Measurements from ENCODE around the gene C19orf47. TPM values are rescaled to one million over a fixed set of nuclear protein-coding genes. Genes with fewer than 3 reads are reported as not detected.

The C19orf47 gene
- total RNA-seq (ENCODE audit: low replicate concordance) = 10.6 and 13.1 TPM in 2 replicates

DNA sequence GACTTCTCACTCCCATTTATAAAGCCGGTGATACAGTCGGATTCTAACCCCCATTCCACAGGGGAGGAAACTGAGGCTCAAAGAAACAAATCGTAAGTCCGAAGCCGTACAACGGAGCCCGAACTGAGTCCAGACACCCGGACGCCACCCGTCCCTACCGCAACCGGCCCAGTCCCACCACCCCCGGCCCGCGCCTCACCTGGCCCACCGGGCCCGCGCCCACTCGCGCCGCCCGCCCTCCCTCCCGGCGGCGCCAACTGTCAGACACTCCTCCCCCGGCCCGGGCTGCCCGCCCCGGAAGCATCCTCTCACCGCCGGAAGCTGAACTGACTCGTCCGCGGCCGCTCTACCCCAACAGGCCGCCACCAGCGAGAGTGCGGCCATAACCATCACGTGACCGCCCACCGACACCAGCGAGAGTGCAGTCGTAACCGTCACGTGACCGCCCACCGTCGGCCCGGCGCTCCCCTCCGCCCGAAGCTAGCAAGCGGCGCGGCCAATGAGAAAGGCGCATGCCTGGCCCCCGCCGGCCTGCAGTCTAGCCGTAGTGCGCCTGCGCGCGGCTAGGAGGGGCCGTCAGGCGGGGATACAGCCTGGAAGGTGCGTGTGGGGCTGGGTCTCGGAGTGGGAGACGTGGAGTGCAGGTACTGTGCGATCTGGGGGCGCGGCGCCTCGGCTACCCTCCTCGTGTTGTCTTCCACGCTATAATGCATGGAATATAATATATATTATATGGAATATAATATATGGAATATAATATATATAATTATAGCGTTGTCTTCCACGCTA is at the start of gene C19orf47, which contains the start of gene PLD3:
Gene C19orf47 (minus strand): TSS at position 273 of the 789 bp plus-strand sequence. CDS start 6,540 bp downstream, outside the sequence.
Gene PLD3 (plus strand): TSS at position 571 of the 789 bp plus-strand sequence. CDS start 17,789 bp downstream, outside the sequence.
- peak; percentile 100 for DNase-seq (ENCODE audit: low spot score)
- Histone ChIP-seq H3K4me1 (peaks cover 4% of the 10 kb centered on the region), H4K20me1 (ENCODE audit: low read depth) (no peaks in the 10 kb centered on the region), H3K4me3 (peak within 1 kb of the TSS; percentile 89), H3K4me2 (peak within 1 kb of the TSS; percentile 96), H2AFZ (replicated peaks) (peak within 1 kb of the TSS; percentile 90), H3K27me3 (no peaks in the 10 kb centered on the region), H3K27ac (no peak within 1 kb of the TSS), H3K9ac (peak within 1 kb of the TSS; percentile 67), H3F3A (ENCODE audit: low read depth) (no peaks in the 10 kb centered on the region), H3K9me3 (ENCODE audit: low read depth) (no peaks in the 10 kb centered on the region), H3K79me2 (ENCODE audit: low read depth) (peaks cover 45% of the 10 kb centered on the region), H3K36me3 (no peaks in the 10 kb centered on the region)
- Mint-ChIP-seq H3K27ac (peak within 1 kb of the TSS; percentile 15), H3K27me3 (ENCODE audit: insufficient read depth, low read depth) (peaks cover 5% of the 10 kb centered on the region), H3K9me3 (no peaks in the 10 kb centered on the region), H3K36me3 (no peaks in the 10 kb centered on the region), H3K4me3 (peak within 1 kb of the TSS; percentile 93), H3K4me1 (peaks cover 17% of the 10 kb centered on the region)
- TF ChIP-seq EZH2phosphoT487 (IDR thresholded peaks at IDR 0.05) (no peak), CTCF (IDR thresholded peaks at IDR 0.05) (no peak), EZH2 (IDR thresholded peaks at IDR 0.05) (no peak)

DNA sequence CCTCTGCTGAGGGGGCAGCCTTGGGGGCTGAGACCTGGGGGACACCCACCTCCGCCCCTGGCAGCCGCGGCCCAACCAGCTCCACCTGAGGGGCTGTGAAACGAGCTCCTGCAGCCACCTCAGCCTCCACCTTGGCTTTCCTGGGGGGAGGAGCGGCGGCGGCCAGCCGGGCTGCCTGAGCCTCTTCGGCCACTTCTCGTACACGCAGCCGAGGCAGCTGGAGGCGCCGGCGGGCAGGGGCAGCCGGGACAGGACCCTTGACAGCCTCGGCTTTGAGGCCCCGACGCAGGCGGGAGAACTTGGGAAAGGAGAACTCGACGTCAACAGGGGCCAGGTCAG is 49.3 kb upstream of the C19orf47 start:
- Histone ChIP-seq H2AFZ (replicated peaks) (no peak overlapping the region), H3K4me1 (no peaks in the 10 kb centered on the region), H3F3A (ENCODE audit: low read depth) (peaks cover 8% of the 10 kb centered on the region), H3K27me3 (peaks cover 21% of the 10 kb centered on the region), H3K9me3 (ENCODE audit: low read depth) (no peaks in the 10 kb centered on the region), H3K9ac (no peak overlapping the region), H3K79me2 (ENCODE audit: low read depth) (no peaks in the 10 kb centered on the region), H3K4me2 (no peak overlapping the region), H3K36me3 (no peaks in the 10 kb centered on the region), H4K20me1 (ENCODE audit: low read depth) (no peaks in the 10 kb centered on the region), H3K4me3 (no peak overlapping the region), H3K27ac (no peak overlapping the region)
- H3K36me3 Mint-ChIP-seq = no peaks in the 10 kb centered on the region
- H3K9me3 Mint-ChIP-seq = no peaks in the 10 kb centered on the region
- TF ChIP-seq EZH2 (IDR thresholded peaks at IDR 0.05) = no peak
- TF ChIP-seq CTCF (IDR thresholded peaks at IDR 0.05) = no peak
- no peak for TF ChIP-seq EZH2phosphoT487 (IDR thresholded peaks at IDR 0.05)
- H3K27me3 Mint-ChIP-seq (ENCODE audit: insufficient read depth, low read depth) = peaks cover 20% of the 10 kb centered on the region
- DNase-seq (ENCODE audit: low spot score) = no peak
- H3K27ac Mint-ChIP-seq = no peak overlapping the region
- H3K4me3 Mint-ChIP-seq = no peak overlapping the region
- peaks cover 12% of the 10 kb centered on the region for H3K4me1 Mint-ChIP-seq

- no peaks in the 10 kb centered on the region for H3K36me3 Mint-ChIP-seq
- Histone ChIP-seq H3K27me3 (peaks cover 21% of the 10 kb centered on the region), H3K9ac (no peak overlapping the region), H3K79me2 (ENCODE audit: low read depth) (no peaks in the 10 kb centered on the region), H4K20me1 (ENCODE audit: low read depth) (no peaks in the 10 kb centered on the region), H3K4me1 (no peaks in the 10 kb centered on the region), H3K9me3 (ENCODE audit: low read depth) (no peaks in the 10 kb centered on the region), H2AFZ (replicated peaks) (no peak overlapping the region), H3K4me3 (no peak overlapping the region), H3F3A (ENCODE audit: low read depth) (peaks cover 8% of the 10 kb centered on the region), H3K27ac (no peak overlapping the region), H3K4me2 (no peak overlapping the region), H3K36me3 (no peaks in the 10 kb centered on the region)
- TF ChIP-seq EZH2phosphoT487 (IDR thresholded peaks at IDR 0.05) (no peak), CTCF (IDR thresholded peaks at IDR 0.05) (no peak), EZH2 (IDR thresholded peaks at IDR 0.05) (no peak)
- peaks cover 23% of the 10 kb centered on the region for H3K27me3 Mint-ChIP-seq (ENCODE audit: insufficient read depth, low read depth)
- no peak for DNase-seq (ENCODE audit: low spot score)
- H3K4me3 Mint-ChIP-seq = no peak overlapping the region
- no peak overlapping the region for H3K27ac Mint-ChIP-seq
- H3K9me3 Mint-ChIP-seq = no peaks in the 10 kb centered on the region
- peaks cover 14% of the 10 kb centered on the region for H3K4me1 Mint-ChIP-seq
Observed at GRCh38 chr19:40396886-40397567, 48.8 kb upstream of the C19orf47 start.

All from neural progenitor cell (in vitro differentiated cells).